ENCODE data around the gene TMEM203.
"Not testable (repeated sequence)": the region's sequence is repeated elsewhere in the genome, so short reads cannot be mapped to it uniquely, and the experiment has no call there.

Gene TMEM203, protein sequence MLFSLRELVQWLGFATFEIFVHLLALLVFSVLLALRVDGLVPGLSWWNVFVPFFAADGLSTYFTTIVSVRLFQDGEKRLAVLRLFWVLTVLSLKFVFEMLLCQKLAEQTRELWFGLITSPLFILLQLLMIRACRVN

DNA sequence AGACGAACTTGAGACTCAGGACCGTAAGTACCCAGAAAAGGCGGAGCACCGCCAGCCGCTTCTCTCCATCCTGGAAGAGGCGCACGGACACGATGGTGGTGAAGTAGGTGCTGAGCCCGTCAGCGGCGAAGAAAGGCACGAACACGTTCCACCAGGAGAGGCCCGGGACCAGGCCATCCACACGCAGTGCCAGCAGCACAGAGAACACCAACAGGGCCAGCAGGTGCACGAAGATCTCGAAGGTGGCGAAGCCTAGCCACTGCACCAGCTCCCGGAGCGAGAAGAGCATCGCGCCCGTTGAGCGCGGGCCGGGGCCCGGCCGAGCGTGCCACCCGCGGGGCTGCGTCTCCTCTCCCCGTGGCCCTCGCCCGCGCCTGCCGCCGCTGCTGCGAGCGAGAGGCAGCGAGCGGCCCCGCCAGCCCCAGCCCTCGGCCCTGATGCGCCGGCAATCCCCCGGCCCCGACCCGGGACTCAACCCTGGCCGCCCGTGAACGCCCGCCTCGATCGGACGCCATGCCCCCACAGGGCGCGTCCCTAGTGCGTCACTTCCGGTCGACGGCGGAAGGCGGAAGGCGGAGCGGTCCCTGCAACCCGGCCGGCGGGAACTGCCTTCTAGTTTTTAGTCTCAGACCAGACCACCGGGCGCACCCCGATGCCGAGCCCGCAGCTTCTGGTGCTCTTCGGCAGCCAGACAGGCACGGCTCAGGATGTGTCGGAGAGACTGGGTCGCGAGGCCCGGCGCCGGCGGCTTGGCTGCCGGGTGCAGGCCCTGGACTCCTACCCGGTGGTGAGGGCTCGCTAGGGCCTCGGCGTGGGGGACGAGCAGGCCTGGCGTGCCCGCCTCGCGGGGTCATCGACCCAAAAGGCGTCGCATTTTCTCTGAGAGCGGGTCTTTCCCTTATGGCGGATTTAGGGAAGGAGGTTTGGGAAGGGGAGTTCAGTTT lies at the start of gene TMEM203, which contains the start of gene NDOR1:
Gene TMEM203, minus strand, starts transcription at position 523 of the 944 bp plus-strand sequence. Its CDS starts 234 bp downstream, at position 289.
Gene NDOR1, plus strand, starts transcription at position 575 of the 944 bp plus-strand sequence. Its CDS starts 78 bp downstream, at position 653.
- peak; percentile 97 for DNase-seq (ENCODE audit: low spot score)

DNA sequence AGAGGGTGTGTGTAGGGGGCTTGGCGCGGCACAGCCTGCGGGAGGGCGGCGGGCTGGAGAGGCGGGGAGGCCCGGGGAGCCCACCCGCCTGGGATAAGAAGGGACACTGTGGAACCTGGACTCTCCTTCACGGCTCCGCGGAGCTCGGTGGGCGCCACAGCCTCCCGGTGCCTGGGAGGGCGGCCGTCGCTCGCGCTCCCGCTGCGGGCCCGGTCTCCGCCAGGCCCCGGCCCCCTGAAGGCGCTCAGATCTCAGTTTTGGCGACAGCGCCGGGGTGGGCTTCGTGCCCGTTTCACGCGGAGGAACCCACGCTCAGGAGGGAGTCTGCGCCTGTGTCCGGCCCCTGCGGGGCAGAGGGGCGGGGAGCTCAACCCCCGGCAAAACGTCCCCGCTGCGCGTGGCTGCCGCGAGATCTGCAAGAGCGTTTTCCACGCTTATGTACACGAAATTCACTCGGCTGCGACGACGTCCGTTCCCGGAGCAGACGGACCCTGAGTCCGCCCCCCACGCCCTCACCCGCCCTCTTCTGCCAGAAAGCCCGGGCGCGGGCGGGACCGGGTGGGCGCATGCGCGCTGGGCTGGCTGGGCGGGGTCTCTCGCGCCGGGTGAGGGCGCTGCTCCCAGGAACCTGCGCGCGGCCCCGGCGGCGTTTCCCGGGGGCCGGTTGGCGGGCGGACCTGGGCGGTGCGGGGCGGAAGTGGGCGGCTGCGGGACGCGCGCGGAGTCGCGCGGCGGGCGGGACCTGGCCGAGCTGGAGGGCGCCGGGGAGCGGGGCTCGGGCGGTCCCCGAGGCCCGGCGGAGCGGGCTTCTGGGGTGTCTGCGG lies 49.4 kb upstream of the TMEM203 start, which contains the start of gene NELFB:
Gene NELFB, plus strand, starts transcription at position 704 of the 824 bp plus-strand sequence.
- DNase-seq (ENCODE audit: low spot score), result peak; percentile 100

DNA sequence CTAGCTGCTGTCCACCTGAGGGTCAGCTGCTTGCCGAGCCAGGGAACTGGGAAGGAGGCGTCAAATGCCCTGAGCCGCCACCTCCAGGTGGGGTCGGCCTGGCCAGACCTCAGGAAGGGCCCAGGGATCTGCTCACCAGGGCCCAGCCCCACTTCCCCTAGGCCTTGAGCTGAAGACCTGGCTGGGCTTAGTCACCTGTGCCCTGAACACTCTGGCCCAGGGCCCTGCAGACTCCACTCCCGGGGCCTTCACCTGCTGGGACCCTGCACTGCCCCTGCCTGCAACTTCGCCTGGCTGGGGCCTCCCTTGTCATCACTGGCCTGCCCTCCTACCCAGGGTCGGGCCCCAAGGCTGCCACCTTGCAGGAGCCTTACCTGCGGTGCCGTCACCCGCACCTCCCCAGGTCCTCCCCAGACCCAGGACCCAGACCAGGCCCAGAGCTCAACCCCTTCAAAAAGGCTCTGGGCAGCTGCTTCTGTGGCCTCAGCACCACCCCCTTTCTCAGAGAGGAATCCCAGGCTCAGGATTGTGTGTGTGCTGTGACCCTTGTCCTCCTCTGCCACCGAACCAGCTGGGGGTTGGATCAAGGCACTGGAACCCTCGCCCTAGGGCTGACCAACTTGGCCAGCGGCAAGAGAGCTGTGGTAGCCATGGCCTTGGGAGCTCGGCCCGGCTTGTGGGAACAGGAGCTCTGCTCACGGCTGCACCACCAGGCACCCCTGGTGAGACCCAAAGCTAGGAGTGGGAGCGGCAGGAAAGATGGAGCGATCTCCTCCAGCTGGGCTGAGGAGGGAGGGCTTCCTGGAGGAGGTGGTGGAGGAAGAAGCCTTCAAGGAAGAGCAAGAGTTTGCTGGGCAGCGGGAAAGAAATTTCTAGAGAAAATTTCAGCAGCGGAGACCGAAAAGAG lies 48.5 kb upstream of the TMEM203 start:
- DNase-seq (ENCODE audit: low spot score), result no peak

DNA sequence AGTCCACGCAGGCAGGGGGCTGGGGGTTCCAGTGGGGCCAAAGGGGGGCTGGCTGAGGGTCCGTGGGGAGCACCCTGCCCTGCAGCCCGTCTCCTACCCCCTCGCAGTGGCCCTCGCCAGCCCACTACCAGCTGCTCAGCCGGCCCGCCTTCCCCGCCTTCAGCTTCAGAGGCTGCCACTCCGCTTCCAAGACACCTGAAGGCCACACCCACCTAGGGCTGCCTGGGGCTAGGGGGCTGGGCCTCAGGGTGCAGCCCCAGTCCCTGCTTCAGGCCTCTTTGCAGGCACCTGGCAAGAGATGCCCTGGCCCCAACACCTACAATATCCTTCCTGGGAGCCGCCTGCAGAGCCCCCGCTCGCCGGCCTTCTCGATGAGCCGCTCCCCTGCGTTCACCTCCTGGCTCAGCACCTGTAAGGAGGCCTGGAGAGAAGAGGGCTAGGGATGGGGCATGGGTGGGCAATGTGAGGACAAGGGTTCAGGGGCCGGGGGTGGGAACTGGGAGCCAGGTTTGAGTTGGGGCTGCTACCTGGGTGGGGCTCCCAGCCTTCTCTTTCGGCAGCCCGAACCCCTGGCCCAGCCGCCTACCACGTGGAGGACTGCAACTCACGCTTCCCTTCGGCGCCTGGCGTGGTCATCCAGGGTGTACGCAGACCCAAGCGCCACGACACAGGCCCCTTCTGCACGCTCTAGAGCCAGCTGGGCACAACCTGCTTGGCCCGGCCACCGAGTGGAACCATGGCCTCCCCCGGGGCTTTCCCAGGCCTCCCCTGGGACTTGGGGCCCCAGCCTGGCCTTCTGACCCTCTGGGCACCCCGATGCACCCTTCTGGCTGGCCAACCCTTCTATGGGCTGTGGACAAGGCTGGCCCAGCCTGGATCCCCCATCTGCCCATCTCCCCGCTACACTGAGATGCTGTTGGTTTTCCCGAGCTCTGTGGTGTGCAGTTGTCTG lies 47.4 kb upstream of the TMEM203 start:
- no peak for DNase-seq (ENCODE audit: low spot score)

DNA sequence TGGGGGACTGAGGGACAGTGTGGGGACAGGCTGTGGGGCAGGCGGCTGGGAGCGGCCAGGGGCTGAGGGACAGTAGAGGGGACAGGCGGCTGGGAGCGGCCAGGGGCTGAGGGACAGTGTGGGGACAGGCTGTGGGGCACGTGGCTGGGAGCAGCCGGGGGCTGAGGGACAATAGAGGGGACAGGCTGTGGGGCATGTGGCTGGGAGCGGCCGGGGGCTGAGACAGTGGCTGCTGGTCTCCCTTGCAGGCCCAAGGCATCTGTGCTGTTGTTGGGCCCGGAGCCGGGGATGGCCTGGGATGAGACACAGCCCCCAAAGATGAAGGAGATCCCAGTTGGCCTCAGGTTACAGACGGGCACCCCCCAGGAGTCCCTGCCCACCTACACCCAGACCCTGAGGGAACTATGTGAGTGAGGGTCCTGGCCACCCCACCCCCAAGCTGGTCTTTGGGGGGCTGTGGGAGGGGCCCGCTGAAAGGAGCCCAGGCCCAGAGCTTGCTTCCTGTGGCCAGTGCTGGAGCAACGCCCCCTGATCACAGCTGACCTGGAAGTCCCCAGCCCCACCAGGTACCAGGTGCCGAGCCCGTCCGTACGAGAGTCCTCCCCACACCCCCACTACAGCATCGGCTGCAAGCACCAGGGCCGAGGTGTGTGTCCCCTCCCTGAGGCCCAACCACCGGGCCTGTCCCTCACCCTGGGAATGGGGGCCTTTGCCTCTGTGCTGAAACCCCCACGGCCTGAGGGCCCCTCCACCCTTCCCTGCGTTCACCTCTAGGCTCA lies 46.2 kb upstream of the TMEM203 start:
- no peak for DNase-seq (ENCODE audit: low spot score)

DNA sequence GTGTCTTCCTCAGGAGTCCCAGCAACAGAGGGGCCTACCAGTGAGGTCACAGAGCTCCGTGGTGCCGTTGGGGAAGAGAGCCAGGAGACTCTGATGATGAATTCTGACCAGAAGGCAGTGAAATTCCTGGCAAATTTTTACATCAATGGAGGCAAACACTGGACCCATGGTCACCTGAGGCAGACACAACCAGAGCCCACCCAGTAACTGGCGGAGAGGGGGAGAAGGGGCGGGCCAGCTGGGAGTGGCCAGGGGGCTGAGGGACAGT lies 45.7 kb upstream of the TMEM203 start, which contains the start of gene STPG3:
Gene STPG3, plus strand, starts transcription at position 93 of the 268 bp plus-strand sequence. Its CDS starts 1 bp downstream, at position 94.
- DNase-seq (ENCODE audit: low spot score), result peak; percentile 53

DNA sequence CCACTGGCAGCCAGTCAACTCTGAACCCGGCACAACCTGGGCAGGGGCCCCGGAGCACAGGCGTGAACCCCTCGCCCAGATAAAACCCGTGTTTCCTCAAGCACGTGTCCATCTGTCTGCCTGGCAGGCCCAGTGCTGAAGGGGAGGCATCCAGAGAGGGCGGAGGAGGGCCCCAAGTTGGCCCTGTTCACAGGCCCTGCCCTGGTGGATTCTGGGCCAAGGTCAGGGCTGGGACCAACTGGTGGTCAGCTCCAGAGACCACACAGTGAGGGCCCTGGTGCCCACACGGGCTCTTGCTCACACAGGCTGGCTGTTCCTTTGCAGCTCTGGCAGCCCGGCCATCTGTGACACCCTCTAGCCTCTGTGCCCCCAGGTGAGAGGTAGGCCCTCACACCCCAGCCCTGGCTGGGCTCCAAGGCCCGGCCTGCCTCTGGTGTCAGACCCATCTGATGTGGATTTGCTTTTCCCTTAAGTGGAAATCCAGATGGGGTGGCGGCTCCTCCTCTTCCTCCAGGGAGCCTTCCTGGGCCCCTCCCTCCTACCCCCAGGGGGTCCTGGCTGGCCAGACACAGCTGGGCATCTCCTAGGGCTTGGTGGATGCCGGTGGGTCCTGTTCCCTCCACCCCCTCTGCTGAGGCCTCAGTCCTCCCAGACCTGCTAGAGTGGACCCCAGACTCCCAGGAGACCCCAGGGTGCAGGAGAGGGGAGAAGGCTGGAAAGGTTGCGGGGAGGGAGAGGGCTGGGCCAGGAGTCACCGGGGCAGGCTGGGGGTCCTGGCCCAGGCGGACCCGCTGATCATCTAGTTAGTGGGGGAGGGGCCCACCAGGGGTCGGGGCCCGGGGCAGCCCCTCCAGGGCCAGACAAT lies 45.1 kb upstream of the TMEM203 start:
- no peak for DNase-seq (ENCODE audit: low spot score)

DNA sequence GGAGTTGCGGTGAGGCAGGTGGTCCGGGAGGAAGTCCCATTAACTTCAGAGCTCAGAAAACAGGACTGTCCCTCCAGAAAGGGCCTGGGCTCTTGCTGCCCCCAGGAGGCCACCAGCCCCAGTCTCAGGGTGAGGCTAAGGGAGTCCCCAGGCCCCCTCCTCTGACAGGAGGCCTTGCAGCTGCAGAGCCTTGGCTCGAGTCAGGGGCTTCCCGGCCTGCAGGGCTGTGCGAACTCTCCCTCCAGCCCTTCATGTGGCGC lies 42.4 kb upstream of the TMEM203 start:
- DNase-seq (ENCODE audit: low spot score), result no peak

DNA sequence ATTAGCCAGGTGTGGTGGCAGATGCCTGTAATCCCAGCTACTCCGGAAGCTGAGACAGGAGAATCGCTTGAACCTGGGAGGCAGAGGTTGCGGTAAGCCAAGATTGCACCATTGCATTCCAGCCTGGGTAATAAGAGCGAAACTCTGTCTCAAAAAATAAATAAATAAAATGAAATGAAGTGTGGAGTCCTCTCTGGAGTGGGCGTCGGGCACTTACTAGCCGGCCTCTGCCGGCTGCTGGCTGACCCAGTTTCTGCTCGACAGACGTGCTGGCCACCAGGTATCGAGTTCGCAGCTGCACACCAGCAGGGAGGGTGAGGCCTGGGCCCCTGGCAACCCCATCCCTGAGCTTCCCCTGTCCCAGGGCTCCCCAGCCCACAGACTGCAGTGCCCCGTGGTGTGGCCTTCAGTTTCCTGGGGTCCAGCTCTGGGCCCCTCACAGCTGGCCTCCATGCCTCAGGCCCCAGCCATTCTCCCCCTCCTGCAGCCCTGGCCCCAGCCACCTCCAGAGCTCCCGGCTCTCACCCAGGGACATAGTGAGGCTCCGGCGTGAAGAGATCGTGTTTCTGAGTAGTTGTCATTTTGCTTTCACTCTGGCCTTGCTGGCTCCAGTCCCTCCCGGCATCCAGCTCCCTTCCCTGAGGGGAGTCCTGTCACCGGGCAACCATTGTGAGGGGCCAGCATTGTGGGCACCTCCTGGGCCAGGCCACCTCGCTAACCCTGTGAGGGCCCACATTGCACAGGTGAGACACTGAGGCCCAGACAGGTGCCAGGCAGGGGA lies 41.9 kb upstream of the TMEM203 start:
- DNase-seq (ENCODE audit: low spot score), result no peak

DNA sequence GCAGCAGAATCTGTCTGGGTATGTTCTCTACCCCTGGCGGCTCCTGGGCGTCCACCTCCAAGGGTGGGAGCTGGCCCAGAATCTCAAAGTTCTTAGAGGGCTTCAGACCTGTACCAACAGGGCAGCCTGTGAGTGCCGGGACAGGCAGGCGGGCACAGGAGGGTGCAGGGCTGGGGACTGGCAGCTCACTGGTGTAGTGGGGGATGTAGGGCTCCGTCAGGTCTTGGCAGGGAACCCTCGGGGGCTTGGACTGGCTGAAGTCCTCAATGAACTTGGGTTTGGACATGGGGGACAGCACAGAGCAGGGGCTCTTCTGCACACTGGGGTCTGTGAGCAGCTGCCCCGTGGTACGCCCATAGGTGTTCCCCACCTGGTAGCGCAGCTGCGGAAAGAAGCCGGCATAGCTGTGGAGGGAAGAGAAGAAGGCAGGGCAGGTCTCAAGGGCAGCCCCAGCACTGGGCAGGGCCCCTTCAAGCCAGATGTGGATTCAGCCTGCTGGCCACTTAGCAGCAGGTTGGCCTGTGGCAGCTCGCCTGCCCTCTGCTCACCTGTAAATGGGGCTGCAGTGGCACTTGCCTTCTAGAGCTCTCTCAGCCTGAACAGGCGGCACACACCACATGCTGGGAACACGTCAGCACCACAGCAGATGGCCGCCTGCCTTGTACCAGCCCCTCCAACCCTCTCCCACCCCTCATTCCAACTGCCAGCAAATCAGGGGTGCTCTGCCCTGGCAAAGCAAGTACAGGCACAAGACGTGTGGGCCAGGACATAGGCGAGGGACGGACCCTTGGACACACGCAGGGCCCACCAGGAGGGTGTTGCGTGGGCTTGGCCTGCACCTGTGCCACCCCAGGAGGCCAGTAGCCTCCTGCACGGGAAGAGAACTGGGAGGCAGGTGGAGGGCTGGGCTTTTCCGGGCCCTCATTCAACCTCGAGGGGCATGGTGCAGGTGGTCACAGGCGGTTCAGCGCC lies 40.3 kb upstream of the TMEM203 start:
- no peak for DNase-seq (ENCODE audit: low spot score)

DNA sequence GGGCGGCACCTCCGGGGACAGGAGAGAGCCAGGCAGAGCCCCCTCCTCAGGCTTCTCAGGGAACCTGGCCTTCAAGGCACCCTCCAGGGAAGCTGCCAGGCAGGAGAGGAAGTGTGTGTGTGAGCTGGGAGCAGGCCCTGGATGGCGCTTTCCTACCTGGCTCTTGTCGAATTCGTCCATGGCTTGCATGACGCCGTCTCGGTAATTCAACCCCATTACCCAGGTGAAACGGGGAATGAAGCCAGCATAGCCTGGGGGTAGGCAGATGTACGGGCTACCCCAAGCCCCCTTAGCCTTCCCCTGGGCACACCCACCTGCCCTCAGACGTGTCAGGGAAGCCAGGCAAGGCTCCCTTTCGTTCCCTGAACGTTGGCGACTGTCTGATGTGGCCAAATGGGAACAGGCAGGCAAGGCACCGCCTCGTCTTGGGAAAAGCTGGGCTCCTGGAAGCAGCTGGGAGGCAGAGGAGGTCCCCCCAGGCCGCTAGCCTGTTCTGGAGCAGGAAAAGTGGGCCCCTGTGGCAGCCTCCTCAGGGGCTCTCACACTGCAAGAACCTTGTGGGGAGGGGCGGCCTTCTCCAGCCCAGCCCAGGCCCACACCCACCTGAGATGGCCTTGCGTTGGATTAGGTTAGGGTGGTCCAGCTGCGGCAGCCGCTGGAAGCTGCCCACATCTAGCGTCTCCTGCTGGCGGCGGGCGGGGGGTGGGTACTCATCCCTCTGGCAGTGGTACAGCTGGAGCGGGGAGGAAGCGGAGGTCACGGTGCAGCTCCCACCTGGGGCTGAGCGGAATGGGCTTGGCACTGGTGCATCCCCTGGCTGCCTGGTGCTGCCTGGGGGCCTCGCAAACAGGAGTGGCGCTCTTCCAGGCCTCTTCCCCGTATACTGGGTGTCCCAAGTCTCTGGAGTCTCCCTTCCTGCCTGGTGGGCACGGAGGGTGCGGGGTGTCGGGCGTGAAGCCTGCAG lies 39.3 kb upstream of the TMEM203 start:
- DNase-seq (ENCODE audit: low spot score), result no peak

DNA sequence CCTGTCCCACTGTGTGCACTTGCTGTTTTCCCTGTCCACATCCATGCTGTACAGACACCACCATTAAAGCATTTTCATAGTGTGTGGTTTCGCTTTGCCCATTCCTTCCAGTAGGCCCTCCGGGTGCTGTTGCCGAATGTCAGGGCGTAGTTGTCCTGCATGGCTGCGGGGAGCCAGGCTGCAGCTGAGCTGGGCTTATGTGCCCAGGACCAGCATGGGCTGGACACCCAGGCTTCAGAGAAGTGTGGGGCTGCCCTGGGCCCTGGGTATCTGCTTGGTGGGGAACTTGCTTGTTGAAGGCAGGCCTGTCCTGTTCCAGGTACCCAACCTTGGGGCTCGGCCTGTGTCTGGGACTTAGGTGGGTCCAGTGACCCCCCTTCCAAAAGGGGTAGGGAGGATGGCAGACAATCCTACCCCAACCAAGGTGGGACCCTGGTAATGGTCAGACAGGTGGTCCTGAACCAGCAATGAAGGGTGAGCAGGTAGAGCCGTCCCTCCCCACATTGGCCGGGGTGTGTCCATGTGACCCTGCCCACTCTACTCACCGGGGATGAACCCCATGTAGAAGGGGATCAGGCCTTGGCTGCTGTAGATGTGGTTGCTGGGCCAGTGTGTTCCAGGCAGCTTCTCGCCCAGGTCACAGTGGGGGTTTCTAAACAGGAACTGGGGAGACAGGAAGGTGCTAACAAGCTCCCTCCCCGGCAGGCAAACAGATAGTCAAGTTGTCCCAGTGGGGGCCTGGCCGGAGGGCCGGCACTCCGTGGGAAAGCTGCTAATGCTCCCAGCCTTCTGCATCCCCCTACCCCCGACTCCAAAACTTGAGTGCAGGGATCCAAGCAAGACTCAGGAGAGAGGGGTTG lies 38.4 kb upstream of the TMEM203 start:
- no peak for DNase-seq (ENCODE audit: low spot score)

DNA sequence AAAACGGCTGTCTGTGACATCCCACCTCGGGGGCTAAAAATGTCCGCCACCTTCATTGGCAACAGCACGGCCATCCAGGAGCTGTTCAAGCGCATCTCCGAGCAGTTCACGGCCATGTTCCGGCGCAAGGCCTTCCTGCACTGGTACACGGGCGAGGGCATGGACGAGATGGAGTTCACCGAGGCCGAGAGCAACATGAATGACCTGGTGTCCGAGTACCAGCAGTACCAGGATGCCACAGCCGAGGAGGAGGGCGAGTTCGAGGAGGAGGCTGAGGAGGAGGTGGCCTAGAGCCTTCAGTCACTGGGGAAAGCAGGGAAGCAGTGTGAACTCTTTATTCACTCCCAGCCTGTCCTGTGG lies 37.8 kb upstream of the TMEM203 start:
- not testable (repeated sequence) for DNase-seq (ENCODE audit: low spot score)
